Ishikawa (cell line): ENCODE data around the gene ESR1.

Experiments used
- EP300 ChIP-seq: IDR thresholded peaks from 2 replicates; pipeline ENCODE4 v1.6.1; 2012; ENCODE audit warnings: borderline replicate concordance
- REST ChIP-seq: IDR thresholded peaks from 2 replicates; pipeline ENCODE4 v1.6.1; 2012; ENCODE audit warnings: low read depth, mild to moderate bottlenecking
- USF1 ChIP-seq: IDR thresholded peaks from 2 replicates; pipeline ENCODE4 v1.6.1; 2012

- TF ChIP-seq REST: no peak
- TF ChIP-seq EP300: no peak
- TF ChIP-seq USF1: no peak
Measured at GRCh38 chr6:151763303-151763702, 44.2 kb upstream of the ESR1 start.
